K562 (cell line): ENCODE results near the gene MTERF2.

Experiments
- CTCF ChIP-seq, 3 experiments: IDR thresholded peaks in 2 of 3; conservative IDR thresholded peaks in 1 of 3; 2 replicates each; pipeline ENCODE4 v1.5.1; 2011 to 2012; ENCODE audit warnings: low read length in 3 of 3, mild to moderate bottlenecking in 3 of 3, control low read depth in 2 of 3, improper control_type of control experiment in 1 of 3, inconsistent platforms in 1 of 3, low read depth in 1 of 3, mixed read lengths in 1 of 3, moderate library complexity in 1 of 3; ENCODE audit not compliant: insufficient read depth in 2 of 3
- JUNB ChIP-seq: fragments of 450-650 bp; formaldehyde crosslinking; conservative IDR thresholded peaks from 2 replicates; pipeline ENCODE4 v1.4.0; 2020; ENCODE audit warnings: mild to moderate bottlenecking
- LARP7 ChIP-seq: fragments of 450-650 bp; IDR thresholded peaks from 2 replicates; pipeline ENCODE4 v1.6.1; 2016
- POLR2A ChIP-seq: fragments of 450-650 bp; conservative IDR thresholded peaks from 2 replicates; pipeline ENCODE4 v1.6.1; 2016
- POLR2AphosphoS5 ChIP-seq: IDR thresholded peaks from 2 replicates; pipeline ENCODE4 v1.6.1; 2011; ENCODE audit warnings: mild to moderate bottlenecking, low read depth, low read length, moderate library complexity; ENCODE audit not compliant: control insufficient read depth, insufficient read depth
- POLR2G ChIP-seq: fragments of 200-400 bp; formaldehyde crosslinking; IDR thresholded peaks from 2 replicates; pipeline ENCODE4 v1.6.1; 2017; ENCODE audit warnings: low read depth, mild to moderate bottlenecking, antibody characterized with exemption, low read length, moderate library complexity
- ZFX ChIP-seq: sonication (generic); formaldehyde crosslinking; IDR thresholded peaks from 2 replicates; pipeline ENCODE4 v1.8.0; 2022; ENCODE audit warnings: mild to moderate bottlenecking, missing genetic modification reagents, moderate library complexity
- ZNF146 ChIP-seq: IDR thresholded peaks from one replicate; pipeline ENCODE4 v1.6.1; 2018; ENCODE audit warnings: missing compliant biosample characterization; ENCODE audit not compliant: unreplicated experiment
- ZNF583 ChIP-seq: fragments of 250-450 bp; sonication (Bioruptor Pico); IDR thresholded peaks from 2 replicates; pipeline ENCODE4 v1.4.0; 2020
- TF ChIP-seq, protein P1 (sequence below), 2 experiments: fragments of 450-650 bp in 1 of 2; sonication (generic) in 1 of 2; formaldehyde crosslinking; conservative IDR thresholded peaks; 2 replicates each; pipeline versions ENCODE4 v1.4.0 to v1.8.1; 2020 to 2022; ENCODE audit warnings: mild to moderate bottlenecking in 1 of 2, missing genetic modification reagents in 1 of 2

GRCh38 chr12:106942775-106943174 lies 44.2 kb downstream of the MTERF2 start:
- TF ChIP-seq ZFX (no peak), ZNF583 (no peak), JUNB (CRISPR knock-in tag) (no peak), POLR2A (no peak), POLR2G (no peak), LARP7 (no peak), POLR2AphosphoS5 (peak; percentile 61; the same call in 1 of the 2 replicates), CTCF (IDR thresholded peaks at IDR 0.05 in 2 of 3, conservative IDR thresholded peaks at IDR 0.05 in 1 of 3; ENCODE audit: insufficient read depth in 2 of 3, low read depth in 1 of 3, low read length in 3 of 3) (no peak), ZNF146 (no peak)
- TF ChIP-seq, protein P1, sequence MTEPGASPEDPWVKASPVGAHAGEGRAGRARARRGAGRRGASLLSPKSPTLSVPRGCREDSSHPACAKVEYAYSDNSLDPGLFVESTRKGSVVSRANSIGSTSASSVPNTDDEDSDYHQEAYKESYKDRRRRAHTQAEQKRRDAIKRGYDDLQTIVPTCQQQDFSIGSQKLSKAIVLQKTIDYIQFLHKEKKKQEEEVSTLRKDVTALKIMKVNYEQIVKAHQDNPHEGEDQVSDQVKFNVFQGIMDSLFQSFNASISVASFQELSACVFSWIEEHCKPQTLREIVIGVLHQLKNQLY (CRISPR knock-in tag; conservative IDR thresholded peaks at IDR 0.05), result no peak
